CD4-positive, alpha-beta memory T cell (primary cell): ENCODE results near the gene IDH1. TPM values are rescaled to one million over a fixed set of nuclear protein-coding genes. Genes with fewer than 3 reads are reported as not detected.
A peak's percentile ranks its signal among the peaks of the same experiment; 100 is the strongest.
"Not testable (repeated sequence)": the region's sequence is repeated elsewhere in the genome, so short reads cannot be mapped to it uniquely, and the experiment has no call there.

Experiments
- CTCF ChIA-PET: fragments of 350-600 bp; sonication (Branson Sonifier 250); formaldehyde crosslinking; loops from one replicate; lab custom pipeline; 2021; ENCODE audit warnings: inconsistent platforms; ENCODE audit not compliant: partially characterized antibody; lab: Charles Lee
- POLR2A ChIA-PET: fragments of 350-600 bp; sonication (Branson Sonifier 250); formaldehyde crosslinking; loops from one replicate; lab custom pipeline; 2021; ENCODE audit not compliant: partially characterized antibody; lab: Charles Lee
- DNase-seq, 5 donors: peaks; one replicate each; pipeline versions ENCODE4 v3.0.0 to v3.0.0-alpha.2; 2020 to 2022; ENCODE audit warnings: mixed read lengths in 1 of 5
- H3K27ac ChIP-seq: one replicate; pipeline ENCODE4 v1.7.0; 2013; ENCODE audit warnings: low read depth, low read length
- H3K27me3 ChIP-seq: 2 replicates; pipeline ENCODE4 v1.7.0; 2013; ENCODE audit warnings: mild to moderate bottlenecking, low read length, moderate library complexity; ENCODE audit not compliant: insufficient read depth
- H3K36me3 ChIP-seq: 2 replicates; pipeline ENCODE4 v1.7.0; 2013; ENCODE audit warnings: mild to moderate bottlenecking, low read length, moderate library complexity; ENCODE audit not compliant: insufficient read depth
- H3K4me1 ChIP-seq: 2 replicates; pipeline ENCODE4 v1.7.0; 2013; ENCODE audit warnings: mild to moderate bottlenecking, low read length, moderate library complexity; ENCODE audit not compliant: insufficient read depth
- H3K4me3 ChIP-seq, 2 donors: one replicate each; pipeline ENCODE4 v1.7.0; 2013; ENCODE audit warnings: low read length in 2 of 2, mild to moderate bottlenecking in 1 of 2
- H3K9me3 ChIP-seq, 2 donors: one replicate each; pipeline ENCODE4 v1.7.0; 2013; ENCODE audit warnings: low read length in 2 of 2, control low read depth in 1 of 2; ENCODE audit not compliant: control insufficient read depth in 1 of 2
- H3K27ac Mint-ChIP-seq, 7 donors: one replicate each; pipeline ENCODE4 v1.8.0; 2020 to 2021; ENCODE audit warnings: mixed read lengths in 7 of 7, mild to moderate bottlenecking in 6 of 7, inconsistent platforms in 3 of 7, moderate library complexity in 3 of 7
- H3K27me3 Mint-ChIP-seq, 2 donors: one replicate each; pipeline ENCODE4 v1.8.0; 2020 to 2021; ENCODE audit warnings: mixed read lengths in 2 of 2
- H3K36me3 Mint-ChIP-seq, 2 donors: one replicate each; pipeline ENCODE4 v1.8.0; 2020 to 2021; ENCODE audit warnings: mixed read lengths in 2 of 2, inconsistent platforms in 1 of 2, mild to moderate bottlenecking in 1 of 2
- H3K4me1 Mint-ChIP-seq, 4 donors: one replicate each; pipeline ENCODE4 v1.8.0; 2020 to 2021; ENCODE audit warnings: mixed read lengths in 4 of 4, mild to moderate bottlenecking in 1 of 4
- H3K4me3 Mint-ChIP-seq, 8 donors: one replicate each; pipeline ENCODE4 v1.8.0; 2020 to 2021; ENCODE audit warnings: mixed read lengths in 8 of 8, mild to moderate bottlenecking in 7 of 8, moderate library complexity in 6 of 8, inconsistent platforms in 3 of 8
- H3K9me3 Mint-ChIP-seq, 8 donors: one replicate each; pipeline ENCODE4 v1.8.0; 2020 to 2021; ENCODE audit warnings: mixed read lengths in 8 of 8, mild to moderate bottlenecking in 5 of 8, inconsistent platforms in 3 of 8, moderate library complexity in 1 of 8
- intact Hi-C: fragments of 100-400 bp; cut with micrococcal nuclease; formaldehyde crosslinking; loops from one replicate; pipeline ENCODE4 v1.15.1; 2023
- polyA plus RNA-seq, 2 donors: library from polyadenylated mRNA; unstranded; fragments of 300-500 nt; fragmentation: Illumina TruSeq; gene quantifications; one replicate each; pipeline ENCODE4 v1.2.3, GENCODE V29; 2021
- total RNA-seq, 2 experiments: library from RNA; stranded (reverse); gene quantifications; one replicate each; pipeline ENCODE4 v1.2.3, GENCODE V29; 2021

Gene IDH1
- total and polyA plus RNA-seq, 4 experiments from 2014 or later = 5.9 to 25.9 (median 15.8) TPM

- Histone ChIP-seq H3K27me3 (no peaks in the 10 kb centered on the region), H3K4me1 (peaks cover 46% of the 10 kb centered on the region), H3K4me3 (peak overlapping the region; percentile 51 to 95), H3K9me3 (no peaks in the 10 kb centered on the region), H3K36me3 (no peaks in the 10 kb centered on the region), H3K27ac (peak overlapping the region; percentile 75)
- H3K9me3 Mint-ChIP-seq = no peaks in the 10 kb centered on the region
- H3K27ac Mint-ChIP-seq = peak overlapping the region; percentile 86 to 97 (median 95)
- DNase-seq = peak; percentile 36 to 71 (median 62)
- ChIA-PET CTCF (interaction anchor here (0.5 to 12.4 kb wide), 3 partner anchors 12 to 100 kb away, joined by 3 to 138 read pairs (median 10); partner anchors contain the start of gene IDH1), POLR2A (interaction anchor here (1.0 to 3.9 kb wide), 8 partner anchors 9 to 1500 kb away, joined by 3 to 94 read pairs (median 5); partner anchors contain the start of genes CCNYL1, CREB1, IDH1 and METTL21A)
- no peaks in the 10 kb centered on the region for H3K27me3 Mint-ChIP-seq
- peaks cover 26 to 58% (median 37%) of the 10 kb centered on the region in 4 donors for H3K4me1 Mint-ChIP-seq
- intact Hi-C loops = loop anchor here (1.0 to 10.0 kb wide), 6 partner anchors 553 to 1737 kb away; partner anchors contain the start of genes CCNYL1, FASTKD2, KLF7 and MDH1B
- H3K4me3 Mint-ChIP-seq = peak overlapping the region; percentile 92 to 99 (median 96)
- H3K36me3 Mint-ChIP-seq = peaks cover 2 to 16% of the 10 kb centered on the region in 2 donors
These were observed 10.5 kb upstream of the IDH1 start for GRCh38 chr2:208265371-208265800.

- H3K27me3 ChIP-seq, H3K27me3 Mint-ChIP-seq, H3K4me3 ChIP-seq, DNase-seq, H3K27ac ChIP-seq, H3K9me3 ChIP-seq, intact Hi-C loops, H3K36me3 ChIP-seq, H3K9me3 Mint-ChIP-seq, H3K27ac Mint-ChIP-seq: not testable (repeated sequence)
- peaks cover 12 to 32% (median 18%) of the 10 kb centered on the region in 4 donors for H3K4me1 Mint-ChIP-seq
- ChIA-PET CTCF (interaction anchor here (1.1 to 6.6 kb wide), 3 partner anchors 13 to 82 kb away, joined by 3 to 138 read pairs (median 3); partner anchors contain the start of gene PIKFYVE), POLR2A (interaction anchor here (5.2 kb wide), 1 partner anchor 9 kb away, joined by 94 read pairs; the partner anchor contains the start of gene PIKFYVE)
- peaks cover 0 to 21% of the 10 kb centered on the region in 2 donors for H3K36me3 Mint-ChIP-seq
- peaks cover 14% of the 10 kb centered on the region for H3K4me1 ChIP-seq
- peak overlapping the region in 5 of 8 donors; percentile 12 to 63 (median 29) for H3K4me3 Mint-ChIP-seq
These were observed 2.3 kb upstream of the IDH1 start for GRCh38 chr2:208256849-208257813.

GRCh38 chr2:208256192-208256782 is 1.4 kb upstream of the IDH1 start:
- peaks cover 0 to 3% (median 0%) of the 10 kb centered on the region in 8 donors for H3K9me3 Mint-ChIP-seq
- H3K27ac Mint-ChIP-seq = peak overlapping the region in 2 of 7 donors; percentile 6 to 19
- H3K4me3 ChIP-seq = no peak overlapping the region
- no peaks in the 10 kb centered on the region for H3K27me3 Mint-ChIP-seq
- intact Hi-C loops = no loop called here
- no peaks in the 10 kb centered on the region for H3K36me3 ChIP-seq
- H3K4me3 Mint-ChIP-seq = peak overlapping the region in 5 of 8 donors; percentile 93 to 99 (median 98)
- ChIA-PET CTCF (interaction anchor here (6.6 kb wide), 1 partner anchor 14 kb away, joined by 138 read pairs; the partner anchor contains the start of gene PIKFYVE), POLR2A (interaction anchor here (5.2 kb wide), 1 partner anchor 10 kb away, joined by 94 read pairs; the partner anchor contains the start of gene PIKFYVE)
- H3K4me1 ChIP-seq = peaks cover 14% of the 10 kb centered on the region
- H3K36me3 Mint-ChIP-seq = peaks cover 4 to 27% of the 10 kb centered on the region in 2 donors
- peaks cover 12 to 32% (median 18%) of the 10 kb centered on the region in 4 donors for H3K4me1 Mint-ChIP-seq
- H3K27ac ChIP-seq = no peak overlapping the region
- H3K9me3 ChIP-seq = no peaks in the 10 kb centered on the region
- no peak for DNase-seq
- no peaks in the 10 kb centered on the region for H3K27me3 ChIP-seq

DNA sequence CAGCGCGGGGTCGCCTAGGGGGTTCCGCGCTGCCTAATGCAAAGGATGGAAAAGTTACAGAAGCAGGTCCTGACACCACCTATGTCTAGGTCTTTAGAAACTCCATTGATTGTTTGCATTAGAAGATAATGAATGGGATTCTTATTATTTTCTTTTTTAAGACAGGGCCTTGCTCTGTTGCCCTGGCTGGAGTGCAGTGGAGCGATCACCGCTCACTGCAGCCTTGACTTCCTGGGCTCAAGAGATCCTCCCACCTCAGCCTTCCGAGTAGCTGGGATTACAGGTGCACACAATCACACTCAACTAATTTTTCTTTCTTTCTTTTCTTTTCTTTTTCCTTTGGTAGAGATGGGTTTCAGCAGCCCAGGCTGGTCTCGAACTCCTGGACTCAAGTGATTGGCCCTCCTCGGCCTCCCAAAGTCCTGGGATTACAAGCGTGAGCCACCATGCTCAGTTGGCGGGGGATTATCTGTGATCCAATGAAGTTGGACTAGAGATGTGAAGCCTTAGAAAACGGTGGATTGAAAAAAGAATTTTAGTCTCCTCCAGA is 761 bp upstream of the IDH1 start:
- H3K4me1 Mint-ChIP-seq = peaks cover 12 to 32% (median 18%) of the 10 kb centered on the region in 4 donors
- intact Hi-C loops = no loop called here
- DNase-seq = no peak
- Histone ChIP-seq H3K4me1 (peaks cover 14% of the 10 kb centered on the region), H3K27me3 (no peaks in the 10 kb centered on the region), H3K4me3 (peak overlapping the region; percentile 91 to 92), H3K27ac (peak overlapping the region; percentile 43), H3K9me3 (no peaks in the 10 kb centered on the region), H3K36me3 (peaks cover under 1% of the 10 kb centered on the region)
- peaks cover 0 to 3% (median 0%) of the 10 kb centered on the region in 8 donors for H3K9me3 Mint-ChIP-seq
- H3K36me3 Mint-ChIP-seq = peaks cover 6 to 30% of the 10 kb centered on the region in 2 donors
- POLR2A ChIA-PET = interaction anchor here (1.1 to 5.2 kb wide), 3 partner anchors 10 to 544 kb away, joined by 3 to 94 read pairs (median 5); partner anchors contain the start of genes CCNYL1 and PIKFYVE
- no peaks in the 10 kb centered on the region for H3K27me3 Mint-ChIP-seq
- peak overlapping the region in 6 of 7 donors; percentile 35 to 94 (median 84) for H3K27ac Mint-ChIP-seq
- H3K4me3 Mint-ChIP-seq = peak overlapping the region; percentile 93 to 100 (median 98)
- CTCF ChIA-PET = interaction anchor here (1.2 to 6.6 kb wide), 4 partner anchors 14 to 83 kb away, joined by 4 to 138 read pairs (median 27); partner anchors contain the start of gene PIKFYVE

GRCh38 chr2:208254118-208254870 is 577 bp downstream of the IDH1 start:
- Histone ChIP-seq H3K27me3 (no peaks in the 10 kb centered on the region), H3K9me3 (no peaks in the 10 kb centered on the region), H3K4me3 (peak overlapping the region; percentile 91 to 92), H3K4me1 (peaks cover 14% of the 10 kb centered on the region), H3K27ac (peak overlapping the region; percentile 36), H3K36me3 (peaks cover 7% of the 10 kb centered on the region)
- Mint-ChIP-seq H3K27ac (peak overlapping the region; percentile 79 to 94 (median 86)), H3K36me3 (peaks cover 18 to 42% of the 10 kb centered on the region in 2 donors), H3K4me1 (peaks cover 12 to 32% (median 18%) of the 10 kb centered on the region in 4 donors), H3K4me3 (peak overlapping the region; percentile 93 to 100 (median 98)), H3K27me3 (no peaks in the 10 kb centered on the region), H3K9me3 (peaks cover 0 to 3% (median 0%) of the 10 kb centered on the region in 8 donors)
- ChIA-PET POLR2A (interaction anchor here (0.7 to 5.2 kb wide), 4 partner anchors 12 to 543 kb away, joined by 4 to 94 read pairs (median 8); partner anchors contain the start of genes CCNYL1 and PIKFYVE), CTCF (interaction anchor here (0.8 to 6.6 kb wide), 11 partner anchors 16 to 228 kb away, joined by 3 to 138 read pairs (median 4); partner anchors contain the start of gene PIKFYVE)
- intact Hi-C loops = loop anchor here (1.0 to 5.0 kb wide), 4 partner anchors 12 to 1487 kb away; partner anchors contain the start of genes CCNYL1, FASTKD2, MDH1B and PIKFYVE
- peak; percentile 71 to 87 (median 73) for DNase-seq
